Lower leg skin (tissue), 3 donors: Measurements from ENCODE around the gene MTMR12.

Source experiments
- POLR2A ChIP-seq, 2 donors: fragments of 450-650 bp; IDR thresholded peaks; one replicate each; pipeline ENCODE4 v1.6.1; 2016 to 2017; ENCODE audit warnings: antibody characterized with exemption in 2 of 2, mild to moderate bottlenecking in 1 of 2, moderate library complexity in 1 of 2
- TF ChIP-seq, protein P1 (sequence below), 3 donors: fragments of 450-650 bp; IDR thresholded peaks; one replicate each; pipeline ENCODE4 v1.5.1; 2016; ENCODE audit warnings: antibody characterized with exemption in 3 of 3, mild to moderate bottlenecking in 3 of 3, moderate library complexity in 2 of 3

- TF ChIP-seq, protein P1, sequence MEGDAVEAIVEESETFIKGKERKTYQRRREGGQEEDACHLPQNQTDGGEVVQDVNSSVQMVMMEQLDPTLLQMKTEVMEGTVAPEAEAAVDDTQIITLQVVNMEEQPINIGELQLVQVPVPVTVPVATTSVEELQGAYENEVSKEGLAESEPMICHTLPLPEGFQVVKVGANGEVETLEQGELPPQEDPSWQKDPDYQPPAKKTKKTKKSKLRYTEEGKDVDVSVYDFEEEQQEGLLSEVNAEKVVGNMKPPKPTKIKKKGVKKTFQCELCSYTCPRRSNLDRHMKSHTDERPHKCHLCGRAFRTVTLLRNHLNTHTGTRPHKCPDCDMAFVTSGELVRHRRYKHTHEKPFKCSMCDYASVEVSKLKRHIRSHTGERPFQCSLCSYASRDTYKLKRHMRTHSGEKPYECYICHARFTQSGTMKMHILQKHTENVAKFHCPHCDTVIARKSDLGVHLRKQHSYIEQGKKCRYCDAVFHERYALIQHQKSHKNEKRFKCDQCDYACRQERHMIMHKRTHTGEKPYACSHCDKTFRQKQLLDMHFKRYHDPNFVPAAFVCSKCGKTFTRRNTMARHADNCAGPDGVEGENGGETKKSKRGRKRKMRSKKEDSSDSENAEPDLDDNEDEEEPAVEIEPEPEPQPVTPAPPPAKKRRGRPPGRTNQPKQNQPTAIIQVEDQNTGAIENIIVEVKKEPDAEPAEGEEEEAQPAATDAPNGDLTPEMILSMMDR (IDR thresholded peaks at IDR 0.05): no peak
- TF ChIP-seq POLR2A (IDR thresholded peaks at IDR 0.05): no peak
These were observed 42.6 kb downstream of the MTMR12 start for GRCh38 chr5:32270178-32270577.
